Prostate gland (tissue), 2 donors: ENCODE data around the gene PSD4.

Experiments used
- POLR2A ChIP-seq: fragments of 450-650 bp; IDR thresholded peaks from one replicate; pipeline ENCODE4 v1.6.1; 2016; ENCODE audit warnings: antibody characterized with exemption, mild to moderate bottlenecking
- POLR2AphosphoS5 ChIP-seq: sonication (generic); formaldehyde crosslinking; IDR thresholded peaks from one replicate; pipeline ENCODE4 v1.6.1; 2017; ENCODE audit warnings: antibody characterized with exemption
- TF ChIP-seq, protein P1 (sequence below), 4 experiments: fragments of 200-600 bp in 2 of 4; fragments of 450-650 bp in 2 of 4; sonication (generic) in 2 of 4; IDR thresholded peaks; 1 replicate in 3 of 4; 2 replicates in 1 of 4; pipeline ENCODE4 v1.5.1; 2016 to 2019; ENCODE audit warnings: antibody characterized with exemption in 4 of 4, mild to moderate bottlenecking in 2 of 4, moderate library complexity in 2 of 4

- TF ChIP-seq, protein P1, sequence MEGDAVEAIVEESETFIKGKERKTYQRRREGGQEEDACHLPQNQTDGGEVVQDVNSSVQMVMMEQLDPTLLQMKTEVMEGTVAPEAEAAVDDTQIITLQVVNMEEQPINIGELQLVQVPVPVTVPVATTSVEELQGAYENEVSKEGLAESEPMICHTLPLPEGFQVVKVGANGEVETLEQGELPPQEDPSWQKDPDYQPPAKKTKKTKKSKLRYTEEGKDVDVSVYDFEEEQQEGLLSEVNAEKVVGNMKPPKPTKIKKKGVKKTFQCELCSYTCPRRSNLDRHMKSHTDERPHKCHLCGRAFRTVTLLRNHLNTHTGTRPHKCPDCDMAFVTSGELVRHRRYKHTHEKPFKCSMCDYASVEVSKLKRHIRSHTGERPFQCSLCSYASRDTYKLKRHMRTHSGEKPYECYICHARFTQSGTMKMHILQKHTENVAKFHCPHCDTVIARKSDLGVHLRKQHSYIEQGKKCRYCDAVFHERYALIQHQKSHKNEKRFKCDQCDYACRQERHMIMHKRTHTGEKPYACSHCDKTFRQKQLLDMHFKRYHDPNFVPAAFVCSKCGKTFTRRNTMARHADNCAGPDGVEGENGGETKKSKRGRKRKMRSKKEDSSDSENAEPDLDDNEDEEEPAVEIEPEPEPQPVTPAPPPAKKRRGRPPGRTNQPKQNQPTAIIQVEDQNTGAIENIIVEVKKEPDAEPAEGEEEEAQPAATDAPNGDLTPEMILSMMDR (IDR thresholded peaks at IDR 0.05) = no peak
- TF ChIP-seq POLR2A (no peak), POLR2AphosphoS5 (no peak)
Observed at GRCh38 chr2:113219092-113219441, 45.3 kb downstream of the PSD4 start.
